Stimulated activated CD8-positive, alpha-beta memory T cell treated with anti-CD3 and anti-CD28 coated beads, Interleukin-4, amount 100 ng/mL, for 4 hours (primary cell): ENCODE results near the gene HES5.
A peak's percentile ranks its signal among the peaks of the same experiment; 100 is the strongest.
"Not testable (repeated sequence)": the region's sequence is repeated elsewhere in the genome, so short reads cannot be mapped to it uniquely, and the experiment has no call there.

Experiments
- DNase-seq, 2 donors: peaks; one replicate each; pipeline ENCODE4 v3.0.0-alpha.2; 2020; ENCODE audit warnings: low read depth in 2 of 2, low spot score in 1 of 2

HES5 gene

DNA sequence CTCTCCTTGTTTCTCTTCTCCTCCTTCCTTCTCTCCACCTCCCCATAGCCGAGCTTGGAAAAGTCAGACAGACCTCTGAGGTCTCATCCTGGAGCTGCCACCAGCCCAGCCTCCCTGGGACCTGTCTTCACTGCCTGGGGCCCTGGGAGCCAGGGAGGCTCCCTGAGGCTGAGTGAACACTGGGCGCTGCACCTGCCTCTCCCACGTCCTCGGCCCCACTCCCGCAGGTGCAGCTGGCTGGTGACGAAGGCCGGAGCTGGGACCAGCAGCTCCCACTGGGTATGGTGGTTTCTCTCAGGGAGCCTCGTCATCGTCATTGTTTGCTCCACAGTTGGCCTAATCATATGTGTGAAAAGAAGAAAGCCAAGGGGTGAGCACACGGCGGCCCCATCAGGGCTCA, 31.4 kb upstream of the HES5 start:
- DNase-seq, result no peak

DNA sequence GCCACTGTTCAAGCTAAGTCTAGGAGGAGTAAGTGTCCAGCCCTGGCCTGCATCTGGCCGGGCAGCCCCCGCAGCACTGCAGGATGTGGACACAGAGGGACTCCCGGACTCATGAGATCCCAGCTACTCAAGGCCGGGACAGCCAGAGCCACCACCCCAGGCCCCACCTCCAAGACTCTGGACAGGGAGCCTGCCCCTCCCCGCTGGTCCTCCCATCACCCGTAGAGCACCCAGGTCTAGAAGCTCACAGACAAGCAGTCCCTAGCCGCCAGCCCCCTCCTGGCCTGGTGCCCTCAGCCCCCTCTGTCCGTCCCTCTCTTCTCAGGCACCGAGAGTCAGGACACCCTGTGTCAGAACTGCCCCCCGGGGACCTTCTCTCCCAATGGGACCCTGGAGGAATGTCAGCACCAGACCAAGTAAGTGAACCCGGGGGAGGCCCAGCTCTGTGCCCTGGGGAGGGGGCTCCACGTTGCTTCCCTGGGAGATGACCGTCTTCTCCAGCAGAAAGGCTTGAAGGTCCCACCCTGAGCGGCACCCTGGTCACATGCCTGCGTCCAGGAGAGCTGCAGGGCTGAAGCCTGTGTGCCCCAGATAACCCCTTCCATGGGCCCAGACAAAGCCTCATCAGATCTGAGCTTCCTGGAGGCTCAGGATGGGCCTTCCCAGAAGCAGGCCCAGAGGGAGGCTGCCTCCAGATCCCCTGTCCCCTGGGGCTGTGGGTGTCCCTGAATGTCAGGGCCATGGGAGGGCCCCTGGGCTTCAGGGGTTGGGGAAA, 30.4 kb upstream of the HES5 start:
- no peak for DNase-seq

DNA sequence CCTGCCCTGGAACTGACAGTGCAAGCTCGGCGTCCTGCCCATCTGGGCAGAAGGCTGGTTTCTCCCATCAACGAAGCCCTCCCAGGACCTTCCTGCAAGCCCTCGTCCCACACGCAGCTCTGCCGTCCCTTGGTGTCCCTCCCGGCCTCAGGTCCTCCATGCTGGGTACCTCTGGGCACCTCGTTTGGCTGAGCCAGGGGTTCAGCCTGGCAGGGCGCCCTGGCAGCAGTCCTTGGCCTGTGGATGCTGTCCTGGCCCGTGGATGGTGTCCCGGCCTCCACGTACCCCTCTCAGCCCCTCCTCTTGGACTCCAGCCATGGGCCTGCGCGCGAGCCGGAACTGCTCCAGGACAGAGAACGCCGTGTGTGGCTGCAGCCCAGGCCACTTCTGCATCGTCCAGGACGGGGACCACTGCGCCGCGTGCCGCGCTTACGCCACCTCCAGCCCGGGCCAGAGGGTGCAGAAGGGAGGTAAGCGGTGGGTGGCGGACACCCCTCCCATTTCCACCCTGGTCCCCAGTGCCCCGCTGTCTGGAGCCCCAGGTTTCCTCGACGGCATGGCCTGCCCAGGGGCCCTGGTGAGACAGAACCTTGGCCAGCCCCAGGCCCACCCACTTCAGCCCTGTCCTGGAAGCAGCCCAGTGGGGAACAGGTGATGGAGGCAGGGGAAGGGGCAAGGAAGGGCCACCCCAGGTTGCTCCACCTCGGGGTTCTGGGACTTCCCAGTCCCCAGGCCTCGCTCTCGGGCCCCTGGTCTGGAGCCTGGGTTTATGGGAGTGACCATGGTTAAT, 29.6 kb upstream of the HES5 start:
- no peak for DNase-seq

DNA sequence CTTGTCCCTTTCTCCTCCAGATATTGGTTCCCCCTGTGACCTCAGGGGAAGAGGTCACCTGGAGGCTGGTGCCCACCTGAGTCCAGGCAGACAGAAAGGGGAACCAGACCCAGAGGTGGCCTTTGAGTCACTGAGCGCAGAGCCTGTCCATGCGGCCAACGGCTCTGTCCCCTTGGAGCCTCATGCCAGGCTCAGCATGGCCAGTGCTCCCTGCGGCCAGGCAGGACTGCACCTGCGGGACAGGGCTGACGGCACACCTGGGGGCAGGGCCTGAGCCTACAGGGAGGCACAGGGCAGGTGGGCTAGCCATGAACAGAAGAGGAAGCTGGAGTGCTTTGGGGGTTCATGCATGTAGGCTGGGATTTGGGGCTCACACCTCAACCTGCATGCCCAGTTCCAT, 28.8 kb upstream of the HES5 start:
- no peak for DNase-seq

DNA sequence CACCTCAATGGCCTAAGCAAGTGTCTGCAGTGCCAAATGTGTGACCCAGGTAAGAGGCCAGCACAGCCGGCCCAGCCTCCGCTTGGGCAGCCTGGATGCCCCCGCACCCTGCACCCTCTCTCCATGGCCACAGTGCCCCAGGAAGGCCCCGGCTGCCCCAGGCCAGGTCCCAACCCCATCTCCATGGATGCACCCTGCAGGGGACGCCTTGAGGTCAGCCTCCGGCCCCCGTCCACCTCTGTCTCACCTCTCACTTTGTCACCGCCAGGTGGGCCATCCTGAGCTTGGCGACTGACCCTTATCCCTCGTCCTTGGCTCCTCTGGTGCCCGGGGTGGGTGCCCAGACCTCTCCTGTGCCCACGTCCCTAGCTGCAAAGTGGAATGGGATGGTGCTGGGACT, 28.4 kb upstream of the HES5 start:
- DNase-seq, result no peak

DNA sequence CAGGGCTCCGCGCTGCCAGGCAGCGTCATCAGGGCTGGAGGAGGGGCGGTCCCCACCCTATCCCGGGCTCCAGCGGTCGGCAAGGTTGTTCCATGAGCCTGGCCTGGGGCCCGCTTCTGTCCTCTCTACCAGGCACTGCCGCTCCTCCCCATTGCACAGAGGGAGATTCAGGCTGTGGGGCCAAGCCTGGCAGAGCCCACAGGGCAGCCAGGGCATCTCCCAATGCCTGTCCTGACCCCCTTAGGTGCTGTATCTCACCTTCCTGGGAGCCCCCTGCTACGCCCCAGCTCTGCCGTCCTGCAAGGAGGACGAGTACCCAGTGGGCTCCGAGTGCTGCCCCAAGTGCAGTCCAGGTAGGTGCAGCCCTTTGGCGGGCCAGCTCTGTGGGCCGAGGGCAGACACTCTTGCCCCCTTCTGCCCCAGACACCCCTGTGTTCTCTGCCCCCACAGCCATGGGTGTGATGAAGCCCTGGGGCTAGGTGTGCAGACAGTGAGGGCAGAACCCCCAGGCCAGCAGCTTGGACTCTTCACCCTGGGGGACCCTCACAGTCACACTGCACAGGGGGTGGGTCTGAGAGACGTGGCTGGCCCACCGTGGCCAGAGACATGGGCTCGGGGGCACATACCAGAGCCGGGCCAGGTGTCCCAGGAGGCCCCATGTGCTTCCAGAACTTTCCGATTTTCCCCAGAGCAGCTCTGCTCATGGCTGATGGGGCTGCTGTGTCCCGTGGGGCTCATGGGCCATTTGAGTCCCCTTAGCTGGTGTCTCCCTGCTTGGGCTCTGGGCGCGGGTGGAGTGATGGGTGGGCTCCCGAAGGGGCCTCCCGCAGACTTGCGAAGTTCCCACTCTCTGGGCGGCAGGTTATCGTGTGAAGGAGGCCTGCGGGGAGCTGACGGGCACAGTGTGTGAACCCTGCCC, 27.7 kb upstream of the HES5 start:
- no peak for DNase-seq

DNA sequence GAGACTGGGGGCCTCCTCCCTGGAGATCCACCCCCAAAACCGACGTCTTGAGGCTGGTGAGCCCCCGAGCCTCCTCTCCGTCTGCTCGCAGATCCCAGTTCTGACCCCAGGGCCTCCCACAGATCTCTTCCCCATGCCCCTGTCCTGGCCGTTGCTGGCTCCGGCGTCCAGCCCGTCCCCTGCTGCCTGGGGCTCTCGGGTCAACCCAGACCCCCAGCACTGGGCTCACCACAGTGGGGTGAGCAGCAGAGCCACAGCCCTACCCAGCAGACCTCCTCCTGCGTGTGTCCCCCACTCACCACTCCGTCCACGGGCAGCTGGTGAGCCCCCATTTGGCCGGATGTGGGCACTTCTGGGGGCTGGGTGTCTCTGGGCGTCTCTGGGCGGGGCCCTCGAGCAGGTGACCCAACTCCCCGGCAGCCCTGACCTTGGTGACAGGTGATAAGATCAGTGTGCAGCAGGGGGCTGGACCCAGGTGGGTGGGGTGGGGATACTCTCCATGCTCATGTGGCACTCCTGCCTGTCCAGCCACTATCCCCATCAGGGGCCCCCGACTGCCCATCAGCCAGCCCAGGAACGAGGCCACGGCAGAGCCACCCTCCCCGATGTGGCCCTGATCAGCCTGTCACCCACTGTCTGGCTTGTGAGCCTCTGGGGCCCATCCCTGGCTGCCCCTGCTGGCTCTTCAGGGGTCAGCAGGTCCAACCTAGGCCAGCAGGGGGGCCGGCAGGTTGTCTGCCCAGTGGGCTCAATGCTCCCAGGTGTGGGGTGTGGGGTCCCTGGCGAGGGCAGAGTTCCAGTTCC, 26.8 kb upstream of the HES5 start:
- peak in 1 of 2 donors; percentile 30 for DNase-seq

DNA sequence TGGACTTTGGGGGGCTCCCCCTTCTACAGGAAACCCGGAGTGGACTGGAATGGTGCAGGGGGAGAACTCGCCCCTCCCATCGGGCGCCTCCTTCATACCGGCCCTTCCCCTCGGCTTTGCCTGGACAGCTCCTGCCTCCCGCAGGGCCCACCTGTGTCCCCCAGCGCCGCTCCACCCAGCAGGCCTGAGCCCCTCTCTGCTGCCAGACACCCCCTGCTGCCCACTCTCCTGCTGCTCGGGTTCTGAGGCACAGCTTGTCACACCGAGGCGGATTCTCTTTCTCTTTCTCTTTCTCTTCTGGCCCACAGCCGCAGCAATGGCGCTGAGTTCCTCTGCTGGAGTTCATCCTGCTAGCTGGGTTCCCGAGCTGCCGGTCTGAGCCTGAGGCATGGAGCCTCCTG, 26.2 kb upstream of the HES5 start, which contains the start of gene TNFRSF14:
Gene TNFRSF14 (plus strand): TSS at position 95 of the 401 bp plus-strand sequence. CDS start 294 bp downstream, at position 389.
- DNase-seq, result peak; percentile 50 to 58

DNA sequence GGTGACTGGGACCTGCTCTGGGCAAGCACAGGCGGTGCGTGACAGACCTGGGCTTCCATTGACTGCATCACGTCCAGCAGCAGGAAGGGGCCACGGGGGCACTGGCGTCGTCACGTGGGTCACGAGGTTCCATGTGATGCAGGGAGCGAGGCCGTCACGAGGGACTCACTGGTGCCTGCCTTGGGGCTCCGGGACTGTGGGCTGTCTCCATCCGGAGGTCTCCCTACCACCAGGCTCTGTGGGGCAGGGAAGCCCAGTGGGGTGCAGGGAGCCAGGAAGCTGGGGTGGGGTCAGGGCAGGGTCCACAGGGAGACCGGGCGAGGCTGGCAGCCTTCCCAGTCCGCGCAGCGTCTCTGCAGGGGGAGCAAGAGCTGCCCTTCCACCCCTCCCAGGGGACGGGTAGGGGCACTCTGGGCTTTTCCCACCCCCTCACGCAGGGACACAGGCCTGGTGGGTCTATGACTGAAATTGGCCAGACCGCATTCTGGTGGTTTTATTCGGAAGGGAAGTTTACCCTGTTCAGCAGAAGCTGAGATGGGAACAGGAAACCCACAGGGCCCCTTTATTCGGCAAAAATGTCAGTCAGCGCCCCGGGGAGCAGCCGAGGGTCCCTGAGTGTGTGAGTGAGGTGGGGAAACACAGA, 25.7 kb upstream of the HES5 start:
- peak in 1 of 2 donors; percentile 60 for DNase-seq

DNA sequence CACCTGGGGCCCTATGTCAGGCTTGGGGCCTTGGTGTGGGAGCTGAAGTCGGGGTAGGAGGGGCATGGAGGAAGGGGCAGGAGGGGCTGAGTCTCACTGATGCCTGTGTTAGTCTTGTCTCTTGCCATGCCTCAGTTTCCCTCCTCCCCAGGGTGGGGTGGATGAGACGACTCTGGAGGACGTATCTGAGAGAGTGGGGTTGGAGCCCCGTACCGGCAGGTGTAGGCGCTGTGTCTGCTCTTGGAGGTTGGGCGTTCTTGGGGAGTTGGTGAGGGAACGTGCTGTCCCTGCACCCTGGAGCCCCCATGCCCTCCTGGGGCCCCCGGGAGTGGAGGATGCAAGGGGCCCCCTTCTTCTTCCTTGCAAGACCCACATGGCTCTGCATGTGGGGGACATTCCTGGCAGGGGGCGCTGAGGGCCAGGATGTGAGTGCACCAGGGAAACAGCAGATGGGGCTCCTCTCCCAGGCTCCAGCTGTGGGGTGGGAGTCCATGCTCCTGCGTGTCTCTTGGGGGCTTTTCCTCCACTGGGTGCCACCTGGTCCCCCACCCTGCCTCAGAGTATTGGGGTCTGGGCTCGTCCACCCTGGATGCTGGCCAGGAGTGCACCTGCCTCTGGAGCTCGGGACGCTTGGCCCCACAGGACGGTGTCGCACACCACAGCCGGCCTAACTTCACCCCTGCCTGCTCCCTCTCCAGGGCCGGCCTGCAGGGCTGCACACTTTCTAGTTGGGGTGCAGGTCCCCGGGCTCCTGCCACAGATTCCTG, 24.7 kb upstream of the HES5 start:
- DNase-seq, result peak in 1 of 2 donors; percentile 35

DNA sequence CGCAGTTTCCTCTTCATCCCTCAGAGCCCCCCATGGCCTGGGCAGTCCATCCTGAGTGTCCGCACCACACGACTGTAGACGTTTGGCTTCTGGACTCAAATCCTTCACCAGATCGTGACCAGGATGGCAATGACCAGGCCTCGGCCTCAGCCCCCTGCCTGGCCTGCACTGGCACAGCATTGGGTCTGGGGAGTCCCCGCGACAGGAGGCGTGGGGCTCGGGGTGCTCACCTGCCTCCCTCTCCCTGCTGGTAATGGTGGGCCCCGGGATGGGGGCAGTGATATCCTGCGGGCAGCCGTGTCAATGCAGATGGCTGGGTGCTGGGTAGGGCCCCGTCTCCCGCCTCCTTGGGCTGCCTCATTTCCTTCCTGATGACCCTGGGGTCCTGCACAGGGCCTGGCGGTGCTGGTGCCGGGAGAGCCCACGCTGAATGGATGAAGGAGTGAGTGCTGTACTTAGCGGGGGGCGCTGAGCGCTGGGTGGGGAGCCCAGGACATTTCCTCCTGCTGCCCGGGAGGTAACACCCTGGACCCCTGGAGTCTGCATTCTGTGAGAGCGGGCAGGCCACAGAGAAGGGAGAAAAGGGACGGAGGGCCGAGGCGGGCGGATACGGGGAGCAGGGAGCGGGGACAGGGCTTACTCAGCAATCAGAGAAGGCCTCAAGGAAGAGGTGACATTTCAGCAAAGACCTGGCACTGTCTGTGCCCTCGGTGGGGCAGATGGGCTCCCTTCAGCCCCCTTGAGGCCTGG, 24.0 kb upstream of the HES5 start:
- no peak for DNase-seq

DNA sequence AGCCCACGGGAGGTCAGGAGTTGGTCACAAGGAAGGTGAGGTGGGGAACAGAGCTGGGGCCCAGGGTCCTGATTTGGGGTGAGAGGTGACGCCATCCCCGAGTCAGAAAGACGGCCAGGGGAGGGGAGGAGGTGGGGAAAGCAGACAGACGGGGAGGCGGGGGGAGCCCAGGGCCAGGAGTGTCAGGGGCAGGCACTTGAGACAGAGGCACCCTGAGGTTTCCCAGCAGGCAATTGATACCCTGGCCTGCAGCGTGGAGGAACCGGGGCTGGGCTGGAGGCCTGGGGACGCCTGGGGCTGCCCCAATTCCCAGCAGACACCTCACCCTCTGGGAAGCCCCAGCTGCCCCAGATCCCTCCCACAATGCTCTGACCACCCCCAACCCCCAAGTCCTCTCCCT, 23.0 kb upstream of the HES5 start:
- DNase-seq, result not testable (repeated sequence)

DNA sequence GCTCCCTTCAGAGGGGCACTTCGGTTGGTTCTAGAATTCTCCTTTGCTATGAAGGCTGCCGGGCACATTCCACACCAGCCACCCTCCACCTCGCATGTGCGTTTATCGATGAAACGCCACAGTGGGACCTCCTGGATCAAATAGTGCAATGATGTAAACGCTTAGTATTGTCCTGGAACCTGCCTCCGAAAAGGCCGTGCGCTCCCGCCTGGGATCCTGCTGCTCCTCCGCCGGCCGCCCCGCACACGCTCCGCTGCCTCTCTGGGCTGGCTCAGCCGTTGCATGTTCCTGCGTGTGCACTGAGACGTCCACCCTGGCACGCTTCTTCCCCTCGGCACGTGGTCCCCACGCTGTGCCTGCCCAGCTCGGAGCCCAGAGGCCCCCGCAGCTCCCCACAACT, 22.1 kb upstream of the HES5 start:
- no peak for DNase-seq

DNA sequence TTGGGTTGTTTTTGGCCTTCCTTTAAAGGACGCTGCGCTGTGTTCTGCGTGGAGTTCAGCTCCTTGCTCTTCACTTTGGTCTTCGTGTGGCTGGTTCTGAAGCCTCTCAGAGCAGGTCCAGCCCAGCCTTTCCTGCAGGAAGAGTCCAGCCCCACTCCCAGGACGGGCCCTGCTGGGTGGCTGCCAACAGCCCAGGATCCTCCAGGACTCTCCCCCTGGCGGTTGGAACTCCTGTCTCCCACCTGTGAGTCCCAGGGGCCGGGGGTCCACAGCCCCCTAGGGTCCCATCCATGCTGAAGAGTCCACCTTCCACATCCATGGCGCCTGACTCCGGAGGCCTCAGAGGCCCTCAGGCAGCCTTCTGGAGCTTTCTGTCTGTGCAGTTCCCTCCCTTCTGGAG, 21.5 kb upstream of the HES5 start:
- not testable (repeated sequence) for DNase-seq

DNA sequence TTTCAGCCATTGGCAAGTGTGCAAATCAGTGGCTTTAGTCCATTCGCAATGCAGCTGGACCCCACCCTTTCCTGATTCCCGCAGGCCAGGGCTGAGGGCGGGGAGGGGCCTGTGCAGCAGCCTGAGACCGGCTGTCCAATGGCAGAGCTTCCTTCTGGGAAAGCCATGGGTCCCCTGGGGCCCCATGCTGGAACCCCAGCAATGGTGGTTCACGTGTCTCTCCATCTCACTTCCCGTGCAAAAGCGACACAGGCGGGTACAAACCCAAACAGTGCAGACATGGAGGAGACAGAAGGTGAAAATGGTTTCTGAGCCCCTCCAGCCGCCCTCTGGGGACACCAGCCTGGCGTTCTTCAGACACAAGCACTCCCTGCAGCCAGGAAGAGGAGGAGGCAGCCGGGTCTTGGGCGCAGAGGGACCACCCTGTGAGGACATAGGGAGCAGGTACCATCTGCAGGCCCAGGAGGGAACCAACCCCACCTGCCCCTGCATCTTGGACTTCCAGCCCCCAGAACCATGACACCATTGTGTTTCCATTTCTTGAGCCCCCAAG, 20.3 kb upstream of the HES5 start:
- not testable (repeated sequence) for DNase-seq

DNA sequence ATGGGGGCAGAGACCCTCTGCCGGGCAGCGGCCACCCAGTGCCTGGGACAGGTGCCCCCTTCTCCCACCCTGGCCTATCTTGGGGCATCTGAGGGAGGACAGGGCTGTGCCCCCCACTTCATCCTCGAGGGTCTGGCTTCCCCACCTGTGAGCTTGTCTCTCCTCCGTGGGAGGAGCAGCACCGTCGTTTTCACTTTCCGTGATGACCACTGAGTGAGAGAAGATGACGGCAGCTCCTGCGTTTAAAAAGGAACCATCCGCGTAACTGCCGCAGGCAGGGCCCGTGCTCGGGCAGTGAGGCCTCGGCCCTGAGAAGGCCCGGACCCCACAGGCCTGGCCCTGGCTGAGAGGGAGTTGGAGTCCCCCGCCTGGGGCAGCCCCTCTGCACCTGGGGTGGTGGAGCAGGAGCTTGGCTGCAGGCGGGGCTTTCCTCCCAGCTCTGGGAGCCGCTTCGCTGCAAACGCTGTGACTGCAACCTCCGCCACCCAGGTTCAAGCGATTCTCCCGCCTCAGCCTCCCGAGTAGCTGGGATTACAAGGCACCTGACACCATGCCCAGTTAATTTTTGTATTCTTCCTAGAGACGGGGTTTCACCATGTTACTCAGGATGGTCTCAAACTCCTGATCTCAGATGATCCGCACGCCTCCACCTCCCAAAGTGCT, 19.4 kb upstream of the HES5 start:
- DNase-seq, result not testable (repeated sequence)

DNA sequence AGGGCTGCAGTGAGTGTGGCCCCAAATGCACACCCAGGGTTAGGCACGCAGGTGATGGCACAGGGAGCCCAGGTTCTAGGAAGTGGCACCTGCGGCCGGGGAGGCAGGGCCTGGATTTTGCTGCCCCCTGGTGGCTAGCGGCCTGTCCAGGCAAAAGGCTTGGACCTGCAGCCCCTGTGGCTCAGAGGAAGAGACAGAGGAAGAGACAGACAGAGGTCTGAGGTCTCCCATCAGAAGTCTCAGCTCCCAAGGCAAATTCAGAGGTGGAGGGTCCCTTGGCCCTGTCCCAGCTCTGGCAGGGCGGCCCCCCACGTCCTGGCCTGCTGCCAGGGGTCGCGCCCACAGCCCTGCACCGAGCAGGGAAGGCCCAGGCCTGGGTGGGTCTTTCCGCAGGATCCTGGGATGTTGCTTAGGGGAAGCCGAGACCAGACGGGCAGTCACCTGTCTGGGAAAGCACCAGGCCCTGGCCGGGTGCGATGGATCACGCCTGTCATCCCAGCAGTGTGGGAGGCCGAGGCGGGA, 18.1 kb upstream of the HES5 start:
- peak; percentile 68 for DNase-seq
